Muscle layer of colon (tissue), 2 donors: Measurements from ENCODE around the gene KLHL29.

Source experiments
- H3K27ac ChIP-seq: one replicate; pipeline ENCODE4 v1.7.0; 2013; ENCODE audit warnings: low read depth, mild to moderate bottlenecking, low read length, moderate library complexity
- H3K27me3 ChIP-seq, 2 donors: one replicate each; pipeline ENCODE4 v1.7.0; 2013; ENCODE audit warnings: low read length in 2 of 2, mild to moderate bottlenecking in 2 of 2; ENCODE audit not compliant: insufficient read depth in 2 of 2, control insufficient read depth in 1 of 2
- H3K36me3 ChIP-seq: one replicate; pipeline ENCODE4 v1.7.0; 2013; ENCODE audit warnings: mild to moderate bottlenecking, low read length; ENCODE audit not compliant: insufficient read depth
- H3K4me1 ChIP-seq: one replicate; pipeline ENCODE4 v1.7.0; 2013; ENCODE audit warnings: mild to moderate bottlenecking, low read length; ENCODE audit not compliant: insufficient read depth
- H3K4me3 ChIP-seq, 2 donors: one replicate each; pipeline ENCODE4 v1.7.0; 2013; ENCODE audit warnings: low read length in 2 of 2, low read depth in 1 of 2, mild to moderate bottlenecking in 1 of 2, moderate library complexity in 1 of 2
- H3K9ac ChIP-seq: one replicate; pipeline ENCODE4 v1.7.0; 2013; ENCODE audit warnings: low read length
- H3K9me3 ChIP-seq: one replicate; pipeline ENCODE4 v1.7.0; 2013; ENCODE audit warnings: mild to moderate bottlenecking, low read length
- donor health status: abdominal sarcoma.
- donor health status: Adenocarcinoma of cecum.

The KLHL29 gene

DNA sequence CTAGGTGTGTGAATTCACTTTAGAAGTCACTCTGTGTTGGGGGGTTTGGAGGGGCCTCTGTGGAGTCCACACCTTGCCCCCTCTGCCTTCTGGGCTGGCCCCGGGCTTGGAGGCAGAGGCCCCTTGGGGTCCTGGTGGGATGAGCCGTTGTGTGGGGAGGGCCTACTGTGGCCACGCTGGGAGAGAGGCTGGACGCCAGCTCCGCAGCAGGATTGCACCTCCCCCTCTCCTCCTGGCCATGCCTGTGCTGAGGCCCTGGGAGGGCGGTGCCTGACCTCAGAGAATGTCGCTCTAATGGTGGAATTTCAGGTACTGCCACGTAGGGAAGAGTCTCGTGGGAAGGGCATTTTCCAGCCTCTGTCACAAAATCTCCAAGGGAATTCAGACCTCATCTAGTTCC, 304.9 kb downstream of the KLHL29 start:
- Histone ChIP-seq H3K4me1 (no peaks in the 10 kb centered on the region), H3K4me3 (no peak overlapping the region), H3K36me3 (peaks cover 41% of the 10 kb centered on the region), H3K27me3 (no peaks in the 10 kb centered on the region), H3K9ac (no peak overlapping the region), H3K9me3 (no peaks in the 10 kb centered on the region), H3K27ac (no peak overlapping the region)

DNA sequence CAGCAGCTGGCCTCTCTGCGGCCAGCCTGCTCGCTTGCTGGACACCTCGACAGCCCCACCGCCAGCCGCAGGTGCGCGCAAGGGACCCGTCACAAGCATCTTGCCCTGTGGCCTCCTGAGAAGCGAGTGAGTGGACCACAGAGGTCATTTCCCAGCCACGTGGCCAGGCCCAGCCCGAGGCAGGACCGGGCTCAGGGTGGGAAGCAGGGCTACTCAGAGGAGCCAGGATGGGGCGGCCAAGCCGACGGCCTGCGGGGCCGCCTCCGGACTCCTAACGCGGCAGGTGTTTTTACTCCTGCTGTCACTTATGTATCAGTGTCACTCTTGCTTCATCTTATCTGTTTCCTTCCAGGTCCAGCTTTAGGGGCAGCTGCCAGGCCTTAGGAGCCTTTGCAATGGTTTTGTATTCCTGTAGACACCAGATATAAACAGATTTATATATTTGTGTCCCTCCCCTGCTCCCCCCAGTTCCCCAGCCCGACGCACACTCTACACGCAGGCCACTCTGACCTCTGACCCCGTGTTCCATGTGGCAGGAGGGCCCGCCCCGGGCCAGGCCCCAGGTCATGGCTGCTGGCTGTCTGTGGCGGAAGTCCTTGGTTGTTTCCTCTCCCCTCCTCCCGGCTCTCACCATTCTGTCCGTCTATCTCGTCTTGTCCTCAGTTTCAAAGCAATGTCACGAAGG, 305.6 kb downstream of the KLHL29 start:
- Histone ChIP-seq H3K27ac (no peak overlapping the region), H3K4me1 (no peaks in the 10 kb centered on the region), H3K36me3 (peaks cover 44% of the 10 kb centered on the region), H3K27me3 (no peaks in the 10 kb centered on the region), H3K9ac (no peak overlapping the region), H3K4me3 (no peak overlapping the region), H3K9me3 (no peaks in the 10 kb centered on the region)

- H3K27ac ChIP-seq: no peak overlapping the region
- H3K4me3 ChIP-seq: no peak overlapping the region
- peaks cover 46% of the 10 kb centered on the region for H3K36me3 ChIP-seq
- H3K9me3 ChIP-seq: no peaks in the 10 kb centered on the region
- no peaks in the 10 kb centered on the region for H3K4me1 ChIP-seq
- no peaks in the 10 kb centered on the region for H3K27me3 ChIP-seq
- H3K9ac ChIP-seq: no peak overlapping the region
These were observed 306.1 kb downstream of the KLHL29 start for GRCh38 chr2:23691106-23691470.

DNA sequence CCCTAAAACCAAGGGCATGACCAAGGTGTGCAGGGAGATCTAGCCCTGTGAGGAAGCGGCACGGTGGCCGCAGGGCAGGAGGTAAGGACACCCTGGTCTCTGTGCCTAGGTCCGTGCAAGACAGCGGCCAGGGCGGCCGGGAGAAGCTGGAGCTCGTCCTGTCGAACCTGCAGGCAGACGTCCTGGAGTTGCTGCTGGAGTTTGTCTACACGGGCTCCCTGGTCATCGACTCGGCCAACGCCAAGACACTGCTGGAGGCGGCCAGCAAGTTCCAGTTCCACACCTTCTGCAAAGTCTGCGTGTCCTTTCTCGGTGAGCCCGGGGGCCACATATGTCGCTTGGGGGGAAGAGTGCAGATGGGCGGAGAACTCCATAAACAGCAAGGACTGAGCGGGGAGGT, 306.6 kb downstream of the KLHL29 start:
- no peaks in the 10 kb centered on the region for H3K9me3 ChIP-seq
- no peak overlapping the region for H3K4me3 ChIP-seq
- no peak overlapping the region for H3K9ac ChIP-seq
- peaks cover 46% of the 10 kb centered on the region for H3K36me3 ChIP-seq
- H3K27me3 ChIP-seq: no peaks in the 10 kb centered on the region
- H3K4me1 ChIP-seq: no peaks in the 10 kb centered on the region
- no peak overlapping the region for H3K27ac ChIP-seq

DNA sequence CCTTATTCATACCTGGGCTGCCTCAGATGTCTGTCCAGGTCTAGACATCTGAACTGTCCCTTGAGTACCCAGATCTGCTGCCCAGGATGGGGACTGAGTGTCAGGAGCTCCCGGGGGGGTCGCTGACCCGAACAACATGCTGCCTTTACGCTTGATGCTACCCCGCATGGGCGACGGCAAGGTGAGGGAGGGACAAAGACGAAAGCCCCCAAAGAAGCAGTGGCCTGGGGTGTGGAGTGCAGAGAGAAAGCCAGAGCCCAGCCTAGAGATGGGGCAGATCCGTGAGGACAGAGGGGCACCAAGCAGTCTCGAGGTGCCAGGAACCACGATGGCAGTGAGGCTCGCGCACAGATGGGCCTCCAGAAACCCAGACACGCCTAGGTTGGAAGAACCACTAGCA, 307.3 kb downstream of the KLHL29 start:
- H3K36me3 ChIP-seq: peaks cover 53% of the 10 kb centered on the region
- no peak overlapping the region for H3K4me3 ChIP-seq
- no peak overlapping the region for H3K9ac ChIP-seq
- H3K27me3 ChIP-seq: no peaks in the 10 kb centered on the region
- no peaks in the 10 kb centered on the region for H3K4me1 ChIP-seq
- no peaks in the 10 kb centered on the region for H3K9me3 ChIP-seq
- H3K27ac ChIP-seq: no peak overlapping the region

- Histone ChIP-seq H3K4me3 (no peak overlapping the region), H3K9ac (no peak overlapping the region), H3K27ac (no peak overlapping the region), H3K27me3 (no peaks in the 10 kb centered on the region), H3K36me3 (peaks cover 56% of the 10 kb centered on the region), H3K4me1 (no peaks in the 10 kb centered on the region), H3K9me3 (no peaks in the 10 kb centered on the region)
These were observed 308.0 kb downstream of the KLHL29 start for GRCh38 chr2:23692851-23693605.

- no peaks in the 10 kb centered on the region for H3K27me3 ChIP-seq
- no peak overlapping the region for H3K27ac ChIP-seq
- peaks cover 1% of the 10 kb centered on the region for H3K4me1 ChIP-seq
- H3K9ac ChIP-seq: no peak overlapping the region
- no peaks in the 10 kb centered on the region for H3K9me3 ChIP-seq
- H3K36me3 ChIP-seq: peaks cover 53% of the 10 kb centered on the region
- H3K4me3 ChIP-seq: no peak overlapping the region
These were observed 308.6 kb downstream of the KLHL29 start for GRCh38 chr2:23693606-23693951.

- Histone ChIP-seq H3K36me3 (peaks cover 55% of the 10 kb centered on the region), H3K9ac (no peak overlapping the region), H3K27ac (no peak overlapping the region), H3K27me3 (no peaks in the 10 kb centered on the region), H3K4me1 (peaks cover 9% of the 10 kb centered on the region), H3K4me3 (no peak overlapping the region), H3K9me3 (no peaks in the 10 kb centered on the region)
These were observed 309.4 kb downstream of the KLHL29 start for GRCh38 chr2:23694058-23695045.

- H3K27me3 ChIP-seq: no peaks in the 10 kb centered on the region
- no peak overlapping the region for H3K4me3 ChIP-seq
- H3K27ac ChIP-seq: no peak overlapping the region
- no peak overlapping the region for H3K9ac ChIP-seq
- peaks cover 9% of the 10 kb centered on the region for H3K4me1 ChIP-seq
- peaks cover 61% of the 10 kb centered on the region for H3K36me3 ChIP-seq
- no peaks in the 10 kb centered on the region for H3K9me3 ChIP-seq
These were observed 310.4 kb downstream of the KLHL29 start for GRCh38 chr2:23695214-23695889.

DNA sequence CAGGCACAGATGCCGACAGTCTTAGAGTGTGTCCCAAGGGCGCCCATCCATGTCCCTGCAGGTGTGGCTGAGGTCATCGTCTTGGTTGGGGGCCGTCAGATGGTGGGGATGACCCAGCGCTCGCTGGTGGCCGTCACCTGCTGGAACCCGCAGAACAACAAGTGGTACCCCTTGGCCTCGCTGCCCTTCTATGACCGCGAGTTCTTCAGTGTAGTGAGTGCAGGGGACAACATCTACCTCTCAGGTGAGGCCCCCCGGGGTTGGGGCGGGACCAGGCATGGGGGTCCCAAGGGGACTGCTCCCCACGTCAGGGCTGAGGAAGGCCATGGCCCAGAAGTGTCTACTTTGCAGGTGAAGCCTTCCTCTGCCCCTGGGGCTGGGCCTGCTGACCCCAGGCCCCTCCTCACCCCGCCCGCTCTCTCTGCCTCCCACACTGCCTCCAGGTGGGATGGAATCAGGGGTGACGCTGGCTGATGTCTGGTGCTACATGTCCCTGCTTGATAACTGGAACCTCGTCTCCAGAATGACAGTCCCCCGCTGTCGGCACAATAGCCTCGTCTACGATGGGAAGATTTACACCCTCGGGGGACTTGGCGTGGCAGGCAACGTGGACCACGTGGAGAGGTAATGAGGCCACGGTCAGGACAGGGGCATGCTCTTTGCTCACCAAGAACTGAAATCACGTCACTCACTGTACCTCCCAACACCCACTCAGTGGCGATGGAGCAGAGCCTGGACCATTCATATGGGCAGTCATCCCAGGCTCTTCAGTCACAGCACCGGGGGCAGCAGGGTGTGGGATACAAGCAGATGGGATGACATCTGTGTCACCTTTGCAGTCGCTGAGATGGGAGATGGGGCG, 311.1 kb downstream of the KLHL29 start:
- Histone ChIP-seq H3K27ac (no peak overlapping the region), H3K36me3 (peaks cover 61% of the 10 kb centered on the region), H3K27me3 (no peaks in the 10 kb centered on the region)

More for the DNA sequence above, 311.1 kb downstream of the KLHL29 start:
- Histone ChIP-seq H3K4me1 (peaks cover 9% of the 10 kb centered on the region), H3K9me3 (no peaks in the 10 kb centered on the region), H3K4me3 (no peak overlapping the region), H3K9ac (no peak overlapping the region)
